CD14-positive monocyte (primary cell): Measurements from ENCODE around the gene CCDC150. TPM values are rescaled to one million over a fixed set of nuclear protein-coding genes. Genes with fewer than 3 reads are reported as not detected.
A peak's percentile ranks its signal among the peaks of the same experiment; 100 is the strongest.

Experiments used
- DNase-seq, 3 donors: peaks; one replicate each; pipeline ENCODE4 v3.0.0-alpha.2; 2011 to 2022
- H2AFZ ChIP-seq: 2 replicates; pipeline ENCODE4 v1.6.0; 2012; ENCODE audit warnings: mild to moderate bottlenecking, low read depth, low read length, inconsistent platforms; ENCODE audit not compliant: insufficient read depth, poor library complexity, severe bottlenecking
- H3K27ac ChIP-seq, 2 donors: 1 replicate in 1 of 2; 2 replicates in 1 of 2; pipeline ENCODE4 v1.5.1; 2012 to 2013; ENCODE audit warnings: low read length in 2 of 2, control low read depth in 1 of 2, inconsistent platforms in 1 of 2, low read depth in 1 of 2, mild to moderate bottlenecking in 1 of 2
- H3K27me3 ChIP-seq, 2 donors: one replicate each; pipeline versions ENCODE4 v1.6.0 to v1.6.1; 2011 to 2013; ENCODE audit warnings: low read length in 2 of 2; ENCODE audit not compliant: control insufficient read depth in 2 of 2, insufficient read depth in 2 of 2
- H3K36me3 ChIP-seq, 2 donors: replicated peaks in 1 of 2; 1 replicate in 1 of 2; 2 replicates in 1 of 2; pipeline versions ENCODE4 v1.5.1 to v1.6.1; 2012 to 2013; ENCODE audit warnings: low read length in 2 of 2, control low read depth in 1 of 2, inconsistent platforms in 1 of 2, mild to moderate bottlenecking in 1 of 2; ENCODE audit not compliant: insufficient read depth in 2 of 2, control insufficient read depth in 1 of 2
- H3K4me1 ChIP-seq, 2 donors: 1 replicate in 1 of 2; 2 replicates in 1 of 2; pipeline versions ENCODE4 v1.5.1 to v1.6.1; 2012 to 2013; ENCODE audit warnings: low read length in 2 of 2, control low read depth in 1 of 2, inconsistent platforms in 1 of 2, mild to moderate bottlenecking in 1 of 2, moderate library complexity in 1 of 2; ENCODE audit not compliant: insufficient read depth in 2 of 2, control insufficient read depth in 1 of 2
- H3K4me2 ChIP-seq: replicated peaks from 2 replicates; pipeline ENCODE3; 2012; ENCODE audit warnings: low read length, moderate library complexity, mild to moderate bottlenecking; ENCODE audit not compliant: poor library complexity, severe bottlenecking; ENCODE audit errors: extremely low read depth
- H3K4me3 ChIP-seq, 3 experiments: fragments of 200-600 bp in 1 of 3; sonication (generic) in 1 of 3; replicated peaks in 1 of 3; 1 replicate in 2 of 3; 2 replicates in 1 of 3; pipeline ENCODE4 v1.5.1; 2011 to 2013; ENCODE audit warnings: low read length in 3 of 3, mild to moderate bottlenecking in 3 of 3, control low read depth in 2 of 3, low read depth in 2 of 3, inconsistent platforms in 1 of 3, moderate library complexity in 1 of 3
- H3K79me2 ChIP-seq: 2 replicates; pipeline ENCODE4 v1.6.0; 2012; ENCODE audit warnings: mild to moderate bottlenecking, control low read depth, inconsistent platforms, low read length, moderate library complexity; ENCODE audit not compliant: insufficient read depth
- H3K9ac ChIP-seq: 2 replicates; pipeline ENCODE4 v1.6.0; 2017; ENCODE audit warnings: low read length, mild to moderate bottlenecking; ENCODE audit not compliant: insufficient read depth, poor library complexity, severe bottlenecking
- H3K9me3 ChIP-seq, 2 donors: replicated peaks in 1 of 2; 1 replicate in 1 of 2; 2 replicates in 1 of 2; pipeline versions ENCODE4 v1.5.1 to v1.6.1; 2012 to 2013; ENCODE audit warnings: low read length in 2 of 2, control low read depth in 1 of 2; ENCODE audit not compliant: control insufficient read depth in 1 of 2, insufficient read depth in 1 of 2
- H4K20me1 ChIP-seq: 2 replicates; pipeline ENCODE4 v1.6.0; 2012; ENCODE audit warnings: mild to moderate bottlenecking, low read length, control low read depth, moderate library complexity; ENCODE audit not compliant: insufficient read depth
- H3K27ac Mint-ChIP-seq, 7 donors: one replicate each; pipeline ENCODE4 v1.8.0; 2020; ENCODE audit warnings: mild to moderate bottlenecking in 7 of 7, mixed read lengths in 7 of 7, moderate library complexity in 6 of 7, inconsistent platforms in 2 of 7
- H3K27me3 Mint-ChIP-seq, 3 donors: one replicate each; pipeline ENCODE4 v1.8.0; 2021 to 2022; ENCODE audit warnings: low read depth in 3 of 3, mild to moderate bottlenecking in 3 of 3, mixed read lengths in 3 of 3, moderate library complexity in 3 of 3, inconsistent platforms in 1 of 3
- H3K36me3 Mint-ChIP-seq, 2 donors: one replicate each; pipeline ENCODE4 v1.8.0; 2020; ENCODE audit warnings: mixed read lengths in 2 of 2, inconsistent platforms in 1 of 2, mild to moderate bottlenecking in 1 of 2
- H3K4me1 Mint-ChIP-seq: one replicate; pipeline ENCODE4 v1.8.0; 2020; ENCODE audit warnings: mild to moderate bottlenecking, mixed read lengths
- H3K4me3 Mint-ChIP-seq, 2 donors: one replicate each; pipeline ENCODE4 v1.8.0; 2020; ENCODE audit warnings: mild to moderate bottlenecking in 2 of 2, mixed read lengths in 2 of 2, moderate library complexity in 1 of 2
- H3K9me3 Mint-ChIP-seq, 7 donors: one replicate each; pipeline ENCODE4 v1.8.0; 2020 to 2022; ENCODE audit warnings: mixed read lengths in 7 of 7, mild to moderate bottlenecking in 6 of 7, moderate library complexity in 6 of 7, inconsistent platforms in 2 of 7
- WGBS: methylation state at CpG from one replicate; pipeline ENCODE4 v1.1.5; 2013; ENCODE audit warnings: missing lambda C conversion rate; ENCODE audit not compliant: insufficient coverage; 5-methylcytosine and 5-hydroxymethylcytosine counted together
- intact Hi-C, 2 donors: fragments of 100-400 bp; cut with micrococcal nuclease; formaldehyde crosslinking; loops; one replicate each; pipeline versions ENCODE4 v1.15.0 to v1.15.1; 2023
- polyA plus RNA-seq, 3 donors: library from polyadenylated mRNA; depleted of rRNA in 1 of 3; unstranded in 2 of 3; stranded (reverse) in 1 of 3; fragments of 300-500 nt in 2 of 3; fragments of >200 nt in 1 of 3; fragmentation: Illumina TruSeq in 2 of 3; gene quantifications; 1 replicate in 2 of 3; 2 replicates in 1 of 3; pipeline ENCODE4 v1.2.3, GENCODE V29; 2012 to 2021
- TF ChIP-seq, protein P1 (sequence below): fragments of 200-600 bp; IDR thresholded peaks from one replicate; pipeline ENCODE4 v1.8.0; 2022; ENCODE audit warnings: antibody characterized with exemption, mild to moderate bottlenecking

The CCDC150 gene
- polyA plus RNA-seq, 3 donors = 0.09 TPM; not detected in 2

DNA sequence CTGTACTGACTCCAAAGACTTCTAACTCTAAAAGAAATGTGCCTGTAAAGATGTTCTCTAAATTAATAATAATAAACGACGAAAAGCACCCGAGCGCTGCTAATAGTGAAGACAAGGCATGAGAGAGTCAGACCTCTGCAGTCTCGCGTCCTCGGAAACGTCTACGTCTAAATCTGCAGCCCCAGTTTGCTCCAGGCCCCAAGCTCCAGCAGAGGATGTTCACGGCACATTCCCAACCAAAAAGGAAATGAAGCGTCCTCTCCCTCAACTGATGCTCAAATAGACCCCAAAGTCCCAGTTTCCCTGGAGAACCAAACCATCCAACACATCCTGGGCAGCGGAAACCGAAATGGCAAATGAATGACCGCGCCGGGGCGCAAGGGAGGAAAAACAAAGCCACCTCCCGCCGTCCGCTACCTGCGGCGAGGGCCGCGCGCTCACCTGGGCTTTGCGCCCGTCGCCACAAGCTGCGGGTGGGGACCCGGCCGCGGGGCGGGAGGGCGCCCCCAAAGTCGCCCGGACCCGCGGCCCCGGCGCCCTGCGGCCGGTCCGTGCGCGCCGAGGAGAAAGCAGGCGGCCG, 47.1 kb upstream of the CCDC150 start:
- peaks cover 0 to 4% of the 10 kb centered on the region in 2 donors for H3K4me1 ChIP-seq
- peaks cover 0 to 3% of the 10 kb centered on the region in 2 donors for H3K9me3 ChIP-seq
- Mint-ChIP-seq H3K4me3 (peak overlapping the region; percentile 63 to 86), H3K36me3 (peaks cover 0 to 2% of the 10 kb centered on the region in 2 donors), H3K4me1 (peaks cover 8% of the 10 kb centered on the region), H3K27ac (no peak overlapping the region), H3K27me3 (peaks cover 65 to 80% (median 68%) of the 10 kb centered on the region in 3 donors), H3K9me3 (peaks cover 0 to 12% (median 2%) of the 10 kb centered on the region in 7 donors)
- TF ChIP-seq, protein P1, sequence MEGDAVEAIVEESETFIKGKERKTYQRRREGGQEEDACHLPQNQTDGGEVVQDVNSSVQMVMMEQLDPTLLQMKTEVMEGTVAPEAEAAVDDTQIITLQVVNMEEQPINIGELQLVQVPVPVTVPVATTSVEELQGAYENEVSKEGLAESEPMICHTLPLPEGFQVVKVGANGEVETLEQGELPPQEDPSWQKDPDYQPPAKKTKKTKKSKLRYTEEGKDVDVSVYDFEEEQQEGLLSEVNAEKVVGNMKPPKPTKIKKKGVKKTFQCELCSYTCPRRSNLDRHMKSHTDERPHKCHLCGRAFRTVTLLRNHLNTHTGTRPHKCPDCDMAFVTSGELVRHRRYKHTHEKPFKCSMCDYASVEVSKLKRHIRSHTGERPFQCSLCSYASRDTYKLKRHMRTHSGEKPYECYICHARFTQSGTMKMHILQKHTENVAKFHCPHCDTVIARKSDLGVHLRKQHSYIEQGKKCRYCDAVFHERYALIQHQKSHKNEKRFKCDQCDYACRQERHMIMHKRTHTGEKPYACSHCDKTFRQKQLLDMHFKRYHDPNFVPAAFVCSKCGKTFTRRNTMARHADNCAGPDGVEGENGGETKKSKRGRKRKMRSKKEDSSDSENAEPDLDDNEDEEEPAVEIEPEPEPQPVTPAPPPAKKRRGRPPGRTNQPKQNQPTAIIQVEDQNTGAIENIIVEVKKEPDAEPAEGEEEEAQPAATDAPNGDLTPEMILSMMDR = no peak
- peak overlapping the region in 1 of 3 experiments; percentile 57 for H3K4me3 ChIP-seq
- peaks cover 65 to 73% of the 10 kb centered on the region in 2 donors for H3K27me3 ChIP-seq
- no peaks in the 10 kb centered on the region for H4K20me1 ChIP-seq
- H3K4me2 ChIP-seq = peak overlapping the region; percentile 74
- intact Hi-C loops = no loop called here
- no peak overlapping the region for H3K9ac ChIP-seq
- no peak for DNase-seq
- WGBS = under 1% methylated on average over 46 of the region's 48 CpGs
- peak overlapping the region; percentile 46 for H2AFZ ChIP-seq
- no peaks in the 10 kb centered on the region for H3K79me2 ChIP-seq
- no peak overlapping the region for H3K27ac ChIP-seq
- H3K36me3 ChIP-seq = no peaks in the 10 kb centered on the region

DNA sequence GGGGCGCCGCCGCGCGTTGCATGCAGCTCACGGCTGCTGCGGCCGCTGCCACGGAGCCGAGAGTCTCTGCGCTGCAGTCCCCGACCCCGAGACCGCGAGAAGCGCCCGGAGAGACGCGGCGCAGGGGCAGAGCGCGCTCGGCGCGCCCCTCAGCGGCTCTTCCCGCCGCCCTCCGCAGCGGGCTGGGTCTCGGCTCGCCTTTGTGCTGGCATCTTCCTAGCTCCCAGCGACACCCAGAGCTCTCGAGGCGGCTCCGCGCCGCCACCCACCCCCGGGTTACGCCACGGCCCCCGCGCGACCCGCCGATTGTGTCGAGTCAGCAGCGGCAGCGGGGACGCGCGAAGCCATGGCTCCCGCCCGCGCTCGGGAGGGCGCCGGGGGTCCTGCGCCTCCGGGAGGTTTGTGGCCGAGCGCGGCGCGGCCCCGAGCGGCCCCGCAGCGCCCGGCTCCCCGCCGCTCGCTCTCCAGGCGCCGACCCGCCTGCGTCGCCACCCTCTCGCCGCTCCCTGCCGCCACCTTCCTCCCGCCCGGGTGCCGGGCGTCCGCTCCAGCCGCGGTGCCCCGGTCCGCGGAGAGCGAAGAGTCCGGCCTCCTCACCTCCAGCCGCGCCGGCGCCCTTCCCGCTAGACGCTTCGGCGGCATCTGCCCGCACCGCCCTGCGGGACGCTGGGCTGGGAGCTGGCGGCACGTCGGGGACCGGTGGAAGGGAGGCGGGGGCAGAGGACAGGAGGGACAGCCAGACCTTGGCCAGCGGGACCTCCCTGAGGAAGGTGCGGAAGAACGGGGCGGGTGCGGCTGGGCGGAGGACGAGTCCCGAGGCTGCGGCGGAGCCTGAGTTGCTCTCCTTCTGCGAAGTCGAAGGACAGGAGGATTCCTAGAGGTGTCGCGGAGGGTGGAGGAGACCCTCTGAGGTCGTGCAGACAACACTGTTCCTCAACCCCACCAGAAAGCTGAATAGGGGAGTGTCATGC, 46.3 kb upstream of the CCDC150 start, which contains the start of gene HECW2:
Gene HECW2, minus strand, starts transcription at position 644 of the 971 bp plus-strand sequence.
- under 1% methylated on average over 120 of the region's 125 CpGs for whole genome bisulfite sequencing
- Mint-ChIP-seq H3K4me1 (peaks cover 8% of the 10 kb centered on the region), H3K4me3 (peak within 1 kb of the TSS; percentile 63 to 86), H3K9me3 (peaks cover 0 to 14% (median 2%) of the 10 kb centered on the region in 7 donors), H3K36me3 (peaks cover 0 to 2% of the 10 kb centered on the region in 2 donors), H3K27me3 (peaks cover 62 to 79% (median 66%) of the 10 kb centered on the region in 3 donors), H3K27ac (no peak within 1 kb of the TSS)
- H3K27ac ChIP-seq = no peak within 1 kb of the TSS
- H3K79me2 ChIP-seq = no peaks in the 10 kb centered on the region
- peak within 1 kb of the TSS; percentile 46 for H2AFZ ChIP-seq
- DNase-seq = no peak
- TF ChIP-seq, protein P1 = no peak
- H3K9me3 ChIP-seq = peaks cover 0 to 3% of the 10 kb centered on the region in 2 donors
- H4K20me1 ChIP-seq = no peaks in the 10 kb centered on the region
- H3K36me3 ChIP-seq = no peaks in the 10 kb centered on the region
- intact Hi-C loops = no loop called here
- H3K4me1 ChIP-seq = peaks cover 0 to 4% of the 10 kb centered on the region in 2 donors
- no peak within 1 kb of the TSS for H3K9ac ChIP-seq
- peak within 1 kb of the TSS in 1 of 3 experiments; percentile 57 for H3K4me3 ChIP-seq
- peaks cover 60 to 70% of the 10 kb centered on the region in 2 donors for H3K27me3 ChIP-seq
- peak within 1 kb of the TSS; percentile 74 for H3K4me2 ChIP-seq
